Fibroblast of upper back skin (primary cell): ENCODE measurements around the gene MGMT.

Experiments
- DNase-seq: peaks from one replicate; pipeline ENCODE4 v3.0.0-alpha.2; 2013

Gene MGMT

GRCh38 chr10:129497013-129497412, 30.0 kb downstream of the MGMT start:
- no peak for DNase-seq

- no peak for DNase-seq
These were observed 31.6 kb downstream of the MGMT start for GRCh38 chr10:129498680-129499079.

- no peak for DNase-seq
These were observed 33.7 kb downstream of the MGMT start for GRCh38 chr10:129500617-129501339.

- no peak for DNase-seq
These were observed 34.8 kb downstream of the MGMT start for GRCh38 chr10:129501652-129502436.

GRCh38 chr10:129502448-129502847, 35.4 kb downstream of the MGMT start:
- DNase-seq: no peak

GRCh38 chr10:129505500-129506075, 38.5 kb downstream of the MGMT start:
- no peak for DNase-seq

- no peak for DNase-seq
These were observed 39.2 kb downstream of the MGMT start for GRCh38 chr10:129506101-129506797.

- no peak for DNase-seq
These were observed 40.3 kb downstream of the MGMT start for GRCh38 chr10:129507216-129507889.

GRCh38 chr10:129509155-129509554, 42.1 kb downstream of the MGMT start:
- no peak for DNase-seq

GRCh38 chr10:129509835-129510234, 42.8 kb downstream of the MGMT start:
- DNase-seq: no peak

GRCh38 chr10:129511086-129511485, 44.0 kb downstream of the MGMT start:
- no peak for DNase-seq

- DNase-seq: no peak
These were observed 44.7 kb downstream of the MGMT start for GRCh38 chr10:129511758-129512157.

- no peak for DNase-seq
These were observed 46.3 kb downstream of the MGMT start for GRCh38 chr10:129513312-129513711.

- no peak for DNase-seq
These were observed 47.8 kb downstream of the MGMT start for GRCh38 chr10:129514568-129515451.

- DNase-seq: no peak
These were observed 50.0 kb downstream of the MGMT start for GRCh38 chr10:129516846-129517679.

GRCh38 chr10:129517680-129518057, 50.6 kb downstream of the MGMT start:
- DNase-seq: no peak

GRCh38 chr10:129518793-129519192, 51.8 kb downstream of the MGMT start:
- no peak for DNase-seq

- no peak for DNase-seq
These were observed 53.5 kb downstream of the MGMT start for GRCh38 chr10:129520440-129521080.

GRCh38 chr10:129521161-129522025, 54.4 kb downstream of the MGMT start:
- DNase-seq: no peak
